IPS DF 6.9 (cell line): ENCODE results near the gene TBCC.
"Not testable (repeated sequence)": the region's sequence is repeated elsewhere in the genome, so short reads cannot be mapped to it uniquely, and the experiment has no call there.

ENCODE experiments used
- DNase-seq: peaks from one replicate; pipeline ENCODE4 v3.0.0-alpha.2; 2013; ENCODE audit warnings: low read depth, low spot score
- H3K27ac ChIP-seq: one replicate; pipeline ENCODE4 v1.5.1; 2013; ENCODE audit warnings: low read length, control low read depth
- H3K27me3 ChIP-seq: 2 replicates; pipeline ENCODE4 v1.6.1; 2013; ENCODE audit warnings: mild to moderate bottlenecking, low read length; ENCODE audit not compliant: control insufficient read depth, insufficient read depth
- H3K36me3 ChIP-seq: 2 replicates; pipeline ENCODE4 v1.6.1; 2013; ENCODE audit warnings: low read length; ENCODE audit not compliant: control insufficient read depth, insufficient read depth
- H3K4me1 ChIP-seq: 2 replicates; pipeline ENCODE4 v1.6.1; 2013; ENCODE audit warnings: low read length; ENCODE audit not compliant: control insufficient read depth, insufficient read depth
- H3K4me3 ChIP-seq: 2 replicates; pipeline ENCODE4 v1.5.1; 2013; ENCODE audit warnings: mild to moderate bottlenecking, low read length
- H3K9me3 ChIP-seq: 2 replicates; pipeline ENCODE4 v1.6.1; 2013; ENCODE audit warnings: low read length, inconsistent platforms; ENCODE audit not compliant: control insufficient read depth, insufficient read depth
- WGBS: extraction: QIAGEN DNeasy Blood & Tissue Kit; methylation state at CpG from one replicate; pipeline ENCODE4 v1.1.7; 2013; ENCODE audit warnings: mixed read lengths, missing lambda C conversion rate; ENCODE audit not compliant: insufficient read length, insufficient coverage; 5-methylcytosine and 5-hydroxymethylcytosine counted together

The TBCC gene

DNA sequence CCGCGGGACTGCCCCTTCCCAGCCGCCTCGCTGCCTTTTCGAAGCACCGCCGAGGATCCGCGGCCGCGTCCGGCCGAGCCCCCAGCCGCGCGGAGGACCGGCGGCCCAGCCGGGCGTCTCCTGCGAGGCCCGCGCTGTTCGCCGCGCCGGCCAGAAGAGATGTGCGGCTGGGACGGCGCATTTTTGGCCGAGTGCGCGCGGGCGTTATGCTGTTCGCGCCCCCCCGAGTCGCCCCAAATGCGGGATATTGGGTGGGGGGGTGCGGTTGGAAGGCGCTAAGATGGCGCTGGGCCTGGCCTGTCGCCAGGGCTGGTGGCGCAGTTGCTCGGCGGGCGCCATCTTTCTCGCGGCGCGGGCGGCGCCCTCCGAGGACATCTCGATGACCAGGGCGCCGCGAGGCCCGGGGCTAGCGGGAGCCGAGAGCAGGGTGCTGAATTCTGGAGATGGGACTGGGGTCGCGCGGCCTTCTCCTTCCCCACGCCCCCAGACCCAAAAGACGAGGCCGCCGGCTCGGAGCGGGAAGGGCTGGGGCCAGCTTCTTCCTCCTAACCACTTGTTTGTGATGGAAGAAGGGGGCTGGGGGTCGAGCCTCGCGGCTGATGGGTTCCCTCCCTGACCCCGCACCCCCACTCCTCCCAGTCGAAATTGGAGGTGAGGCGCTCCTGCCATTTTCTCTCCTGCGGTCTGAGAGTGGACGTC, 37.4 kb upstream of the TBCC start:
- no CpG with 5 or more reads among the region's 79 CpGs for WGBS

GRCh38 chr6:42782689-42783176, 36.8 kb upstream of the TBCC start:
- no CpG with 5 or more reads among the region's 51 CpGs for WGBS
- Histone ChIP-seq H3K4me3 (peak overlapping the region; percentile 96), H3K4me1 (peaks cover 2% of the 10 kb centered on the region; the same call in 1 of the 2 replicates), H3K36me3 (no peaks in the 10 kb centered on the region), H3K27ac (no peak overlapping the region), H3K9me3 (no peaks in the 10 kb centered on the region), H3K27me3 (no peaks in the 10 kb centered on the region)
- DNase-seq = no peak

More for the DNA sequence above, 37.4 kb upstream of the TBCC start:
- H3K9me3 ChIP-seq = no peaks in the 10 kb centered on the region
- H3K27me3 ChIP-seq = no peaks in the 10 kb centered on the region
- peak overlapping the region; percentile 96 for H3K4me3 ChIP-seq
- H3K4me1 ChIP-seq = peaks cover 2% of the 10 kb centered on the region; the same call in 1 of the 2 replicates
- H3K27ac ChIP-seq = no peak overlapping the region
- DNase-seq = no peak
- no peaks in the 10 kb centered on the region for H3K36me3 ChIP-seq

GRCh38 chr6:42781796-42782688, 36.1 kb upstream of the TBCC start, which contains the start of gene BICRAL:
BICRAL (plus strand) TSS chr6:42782052; CDS start chr6:42822023, 39,971 bp downstream.
- Histone ChIP-seq H3K27me3 (no peaks in the 10 kb centered on the region), H3K27ac (no peak within 1 kb of the TSS), H3K4me3 (peak within 1 kb of the TSS; percentile 96; the same call in 1 of the 2 replicates), H3K9me3 (no peaks in the 10 kb centered on the region), H3K4me1 (peaks cover 2% of the 10 kb centered on the region; the same call in 1 of the 2 replicates), H3K36me3 (no peaks in the 10 kb centered on the region)
- no peak for DNase-seq
- no CpG with 5 or more reads among the region's 70 CpGs for WGBS

DNA sequence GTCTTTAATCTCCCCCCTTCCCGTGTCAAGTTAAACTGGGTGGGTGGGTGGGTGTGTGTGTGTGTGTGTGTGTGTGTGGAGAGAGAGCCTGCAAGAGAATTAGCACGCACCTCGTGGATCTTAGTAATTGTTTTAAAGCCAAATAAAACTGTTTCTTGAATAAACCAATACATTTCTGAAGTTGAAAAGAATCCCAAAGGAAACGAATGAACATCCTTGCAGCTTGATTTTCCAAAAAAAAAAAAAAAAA, 35.6 kb upstream of the TBCC start:
- no peak for DNase-seq
- Histone ChIP-seq H3K4me1 (peaks cover 2% of the 10 kb centered on the region; the same call in 1 of the 2 replicates), H3K27me3 (no peaks in the 10 kb centered on the region), H3K9me3 (no peaks in the 10 kb centered on the region), H3K27ac (no peak overlapping the region), H3K4me3 (peak overlapping the region; percentile 39; the same call in 1 of the 2 replicates), H3K36me3 (no peaks in the 10 kb centered on the region)
- no CpG with 5 or more reads among the region's 4 CpGs for WGBS

- WGBS = no CpG with 5 or more reads among the region's 6 CpGs
- DNase-seq = no peak
- H3K27ac ChIP-seq = no peak overlapping the region
Observed at GRCh38 chr6:42779521-42779920, 33.6 kb upstream of the TBCC start.

DNA sequence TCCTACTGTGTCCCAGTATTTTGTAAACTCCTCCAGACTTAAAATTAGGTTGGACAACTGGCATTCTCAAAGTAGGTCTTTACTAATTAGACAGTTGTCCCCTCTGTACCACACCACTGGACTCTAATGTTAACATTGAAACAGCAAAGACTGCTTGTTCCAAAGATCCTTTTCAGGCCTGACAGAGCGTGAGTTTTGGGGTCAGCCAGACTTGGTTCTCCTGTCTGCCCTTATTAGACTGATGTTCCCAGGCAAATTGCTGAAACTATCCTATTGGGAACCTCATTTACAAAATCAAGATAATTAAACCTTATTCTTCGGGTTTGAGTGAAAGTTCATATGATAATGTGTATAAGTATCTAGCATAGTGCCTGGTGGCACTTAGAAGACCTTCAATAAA, 32.2 kb upstream of the TBCC start:
- DNase-seq = no peak
- no peaks in the 10 kb centered on the region for H3K9me3 ChIP-seq
- no peaks in the 10 kb centered on the region for H3K27me3 ChIP-seq
- no CpG with 5 or more reads among the region's 2 CpGs for WGBS
- no peak overlapping the region for H3K4me3 ChIP-seq
- no peak overlapping the region for H3K27ac ChIP-seq
- H3K36me3 ChIP-seq = no peaks in the 10 kb centered on the region
- H3K4me1 ChIP-seq = no peaks in the 10 kb centered on the region

More at GRCh38 chr6:42779521-42779920, 33.6 kb upstream of the TBCC start:
- Histone ChIP-seq H3K27me3 (no peaks in the 10 kb centered on the region), H3K4me3 (no peak overlapping the region), H3K36me3 (no peaks in the 10 kb centered on the region), H3K4me1 (no peaks in the 10 kb centered on the region), H3K9me3 (no peaks in the 10 kb centered on the region)

- Histone ChIP-seq H3K27me3 (no peaks in the 10 kb centered on the region), H3K4me1 (peaks cover under 1% of the 10 kb centered on the region; the same call in 1 of the 2 replicates), H3K9me3 (no peaks in the 10 kb centered on the region), H3K36me3 (no peaks in the 10 kb centered on the region), H3K4me3 (no peak overlapping the region), H3K27ac (no peak overlapping the region)
- no CpG with 5 or more reads among the region's 2 CpGs for WGBS
- no peak for DNase-seq
Observed at GRCh38 chr6:42777126-42777822, 31.4 kb upstream of the TBCC start.

- not testable (repeated sequence) for H3K4me1 ChIP-seq, H3K27me3 ChIP-seq, H3K36me3 ChIP-seq, H3K9me3 ChIP-seq, H3K27ac ChIP-seq, H3K4me3 ChIP-seq, DNase-seq
- WGBS = no CpG with 5 or more reads among the region's 10 CpGs
Observed at GRCh38 chr6:42774821-42775487, 29.1 kb upstream of the TBCC start.

DNA sequence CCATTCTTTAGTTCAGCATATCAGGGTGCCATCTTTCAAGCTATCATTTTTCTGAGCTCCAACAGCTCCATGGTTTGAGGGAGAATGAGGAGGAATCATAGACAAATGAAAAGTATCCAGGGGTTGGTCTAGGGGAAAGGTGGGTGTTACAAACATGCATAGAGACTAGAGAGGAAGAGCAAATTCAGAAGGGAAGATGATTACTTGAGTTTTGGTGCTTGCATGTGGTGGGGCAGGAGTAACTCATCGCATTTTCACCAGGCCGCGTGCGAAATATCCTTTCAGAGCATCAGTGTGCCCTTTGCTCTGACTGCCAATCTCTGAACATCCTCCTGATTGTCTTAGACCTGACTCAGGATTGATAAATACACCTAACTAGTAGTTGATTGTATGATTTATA, 28.3 kb upstream of the TBCC start:
- no peak overlapping the region for H3K27ac ChIP-seq
- H3K4me3 ChIP-seq = no peak overlapping the region
- H3K4me1 ChIP-seq = peaks cover 2% of the 10 kb centered on the region; the same call in 1 of the 2 replicates
- no CpG with 5 or more reads among the region's 4 CpGs for WGBS
- H3K9me3 ChIP-seq = no peaks in the 10 kb centered on the region
- DNase-seq = no peak
- no peaks in the 10 kb centered on the region for H3K36me3 ChIP-seq
- no peaks in the 10 kb centered on the region for H3K27me3 ChIP-seq

DNA sequence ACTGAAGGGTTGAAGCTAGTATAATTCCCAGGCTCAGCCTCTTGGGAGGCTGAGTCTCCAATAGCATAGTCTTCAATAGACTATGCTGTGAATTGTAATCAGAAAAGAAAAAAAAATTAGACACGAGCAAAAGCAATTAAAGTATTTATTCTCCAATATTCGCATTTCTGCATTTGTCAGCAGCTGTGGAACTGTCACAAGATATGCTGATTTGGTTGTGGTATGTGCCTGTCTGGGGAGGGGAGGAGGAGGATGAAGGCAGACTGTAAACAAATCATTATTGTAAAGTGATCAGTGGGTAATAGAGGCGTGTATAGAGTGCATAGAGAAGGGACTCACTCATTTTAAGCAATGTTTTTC, 25.8 kb upstream of the TBCC start:
- no peak for DNase-seq
- Histone ChIP-seq H3K36me3 (no peaks in the 10 kb centered on the region), H3K27ac (no peak overlapping the region), H3K9me3 (no peaks in the 10 kb centered on the region), H3K27me3 (no peaks in the 10 kb centered on the region), H3K4me3 (no peak overlapping the region), H3K4me1 (peaks cover 2% of the 10 kb centered on the region; the same call in 1 of the 2 replicates)
- no CpG with 5 or more reads among the region's 3 CpGs for WGBS
